ENCODE data around the gene SPECC1L. TPM values are rescaled to one million over a fixed set of nuclear protein-coding genes. Genes with fewer than 3 reads are reported as not detected.

The SPECC1L gene
- total RNA-seq, 1 experiment from 2014 or later: 14.1 TPM

DNA sequence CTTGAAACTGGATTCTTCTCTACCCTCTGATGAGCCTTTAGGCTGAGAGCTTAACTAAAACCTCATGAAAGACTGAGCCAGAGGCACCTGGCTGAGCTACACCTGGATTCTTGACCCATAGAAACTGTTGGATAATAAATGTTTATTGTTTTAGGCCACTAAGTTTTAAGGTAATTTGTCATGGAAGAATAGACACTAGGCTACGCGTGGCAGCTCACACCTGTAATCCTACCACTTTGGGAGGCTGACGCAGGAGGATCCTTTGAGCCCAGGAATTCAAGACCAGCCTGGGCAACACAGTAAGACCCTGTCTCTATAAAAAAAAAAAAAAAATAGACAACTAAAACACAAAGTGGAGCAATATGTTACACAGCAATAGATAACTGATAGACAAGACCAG is 195.3 kb downstream of the SPECC1L start:
- H3K9ac ChIP-seq (ENCODE audit: low read length): no peak overlapping the region
- no peak overlapping the region for H2AFZ ChIP-seq (ENCODE audit: low read length)
- H3K9me2 ChIP-seq (replicated peaks; ENCODE audit: low read length): no peaks in the 10 kb centered on the region
- ChIA-PET CTCF (no interaction called here), POLR2A (ENCODE audit: unreplicated experiment) (no interaction called here)
- H3F3A ChIP-seq (ENCODE audit: low read length, unreplicated experiment): no peaks in the 10 kb centered on the region
- H3K4me3 ChIP-seq (ENCODE audit: low read length): no peak overlapping the region
- DNase-seq (no peak), ATAC-seq (no peak)
- intact Hi-C loops (cut with micrococcal nuclease): no loop called here
- H3K4me2 ChIP-seq (ENCODE audit: low read length): no peak overlapping the region
- no peaks in the 10 kb centered on the region for H3K9me3 ChIP-seq (ENCODE audit: low read length)
- no peak for TF ChIP-seq EZH2 (IDR thresholded peaks at IDR 0.05; ENCODE audit: low read length, unreplicated experiment)
- TF ChIP-seq EZH2phosphoT487 (IDR thresholded peaks at IDR 0.05; ENCODE audit: borderline replicate concordance, low read length): no peak
- TF ChIP-seq, protein P1, sequence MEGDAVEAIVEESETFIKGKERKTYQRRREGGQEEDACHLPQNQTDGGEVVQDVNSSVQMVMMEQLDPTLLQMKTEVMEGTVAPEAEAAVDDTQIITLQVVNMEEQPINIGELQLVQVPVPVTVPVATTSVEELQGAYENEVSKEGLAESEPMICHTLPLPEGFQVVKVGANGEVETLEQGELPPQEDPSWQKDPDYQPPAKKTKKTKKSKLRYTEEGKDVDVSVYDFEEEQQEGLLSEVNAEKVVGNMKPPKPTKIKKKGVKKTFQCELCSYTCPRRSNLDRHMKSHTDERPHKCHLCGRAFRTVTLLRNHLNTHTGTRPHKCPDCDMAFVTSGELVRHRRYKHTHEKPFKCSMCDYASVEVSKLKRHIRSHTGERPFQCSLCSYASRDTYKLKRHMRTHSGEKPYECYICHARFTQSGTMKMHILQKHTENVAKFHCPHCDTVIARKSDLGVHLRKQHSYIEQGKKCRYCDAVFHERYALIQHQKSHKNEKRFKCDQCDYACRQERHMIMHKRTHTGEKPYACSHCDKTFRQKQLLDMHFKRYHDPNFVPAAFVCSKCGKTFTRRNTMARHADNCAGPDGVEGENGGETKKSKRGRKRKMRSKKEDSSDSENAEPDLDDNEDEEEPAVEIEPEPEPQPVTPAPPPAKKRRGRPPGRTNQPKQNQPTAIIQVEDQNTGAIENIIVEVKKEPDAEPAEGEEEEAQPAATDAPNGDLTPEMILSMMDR (conservative IDR thresholded peaks at IDR 0.05; ENCODE audit: low read depth, low read length): no peak
- H3K27ac ChIP-seq (ENCODE audit: low read length): no peak overlapping the region
- H4K20me1 ChIP-seq (ENCODE audit: low read length): no peaks in the 10 kb centered on the region
- BruUV-seq (replicated peaks): no TSS peak
- H3K36me3 ChIP-seq (ENCODE audit: low read depth, low read length): no peaks in the 10 kb centered on the region
- no peaks in the 10 kb centered on the region for H3K79me2 ChIP-seq (ENCODE audit: low read length)
- no peaks in the 10 kb centered on the region for H3K4me1 ChIP-seq (ENCODE audit: insufficient read depth, low read length)
- H3K27me3 ChIP-seq (ENCODE audit: low read length): no peaks in the 10 kb centered on the region

- H3K9me3 ChIP-seq (ENCODE audit: low read length): no peaks in the 10 kb centered on the region
- no TSS peak for BruUV-seq (replicated peaks)
- no peak overlapping the region for H3K27ac ChIP-seq (ENCODE audit: low read length)
- no peaks in the 10 kb centered on the region for H4K20me1 ChIP-seq (ENCODE audit: low read length)
- H3K9ac ChIP-seq (ENCODE audit: low read length): no peak overlapping the region
- intact Hi-C loops (cut with micrococcal nuclease): no loop called here
- H3K9me2 ChIP-seq (replicated peaks; ENCODE audit: low read length): no peaks in the 10 kb centered on the region
- no peaks in the 10 kb centered on the region for H3K4me1 ChIP-seq (ENCODE audit: insufficient read depth, low read length)
- no peaks in the 10 kb centered on the region for H3K36me3 ChIP-seq (ENCODE audit: low read depth, low read length)
- TF ChIP-seq EZH2 (IDR thresholded peaks at IDR 0.05; ENCODE audit: low read length, unreplicated experiment): no peak
- TF ChIP-seq, protein P1 (conservative IDR thresholded peaks at IDR 0.05; ENCODE audit: low read depth, low read length): no peak
- CTCF ChIA-PET: no interaction called here
- POLR2A ChIA-PET (ENCODE audit: unreplicated experiment): no interaction called here
- no peak overlapping the region for H2AFZ ChIP-seq (ENCODE audit: low read length)
- H3F3A ChIP-seq (ENCODE audit: low read length, unreplicated experiment): no peaks in the 10 kb centered on the region
- no peaks in the 10 kb centered on the region for H3K79me2 ChIP-seq (ENCODE audit: low read length)
- no peak overlapping the region for H3K4me3 ChIP-seq (ENCODE audit: low read length)
- ATAC-seq (no peak), DNase-seq (peak; percentile 3)
- H3K27me3 ChIP-seq (ENCODE audit: low read length): no peaks in the 10 kb centered on the region
- H3K4me2 ChIP-seq (ENCODE audit: low read length): no peak overlapping the region
Observed at GRCh38 chr22:24466716-24467328, 196.2 kb downstream of the SPECC1L start.

DNA sequence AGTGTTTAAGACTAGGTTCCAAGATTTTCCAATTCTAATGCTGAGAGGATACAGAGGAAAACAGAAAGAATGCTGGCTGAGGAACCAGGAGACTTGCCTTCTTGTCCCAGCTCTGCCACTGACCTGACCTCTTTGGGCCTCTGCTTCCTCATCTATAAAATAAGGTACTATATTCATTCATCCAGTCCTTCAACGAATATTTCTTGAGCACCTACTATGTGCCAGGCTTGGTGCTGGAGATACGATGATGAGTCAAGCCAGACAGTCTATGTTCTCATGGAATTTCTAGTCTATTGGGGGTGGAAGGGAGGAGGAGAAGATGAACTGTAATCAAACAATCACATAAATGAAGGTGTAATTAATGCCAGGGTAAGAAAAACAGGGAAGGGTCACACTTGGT is 196.7 kb downstream of the SPECC1L start:
- DNase-seq (no peak), ATAC-seq (no peak)
- no peaks in the 10 kb centered on the region for H3K9me2 ChIP-seq (replicated peaks; ENCODE audit: low read length)
- CTCF ChIA-PET: no interaction called here
- BruUV-seq (replicated peaks): no TSS peak
- POLR2A ChIA-PET (ENCODE audit: unreplicated experiment): no interaction called here
- no peak overlapping the region for H3K4me2 ChIP-seq (ENCODE audit: low read length)
- H3F3A ChIP-seq (ENCODE audit: low read length, unreplicated experiment): no peaks in the 10 kb centered on the region
- H3K4me1 ChIP-seq (ENCODE audit: insufficient read depth, low read length): no peaks in the 10 kb centered on the region
- H3K79me2 ChIP-seq (ENCODE audit: low read length): no peaks in the 10 kb centered on the region
- no peak overlapping the region for H3K9ac ChIP-seq (ENCODE audit: low read length)
- no peak overlapping the region for H2AFZ ChIP-seq (ENCODE audit: low read length)
- H3K9me3 ChIP-seq (ENCODE audit: low read length): no peaks in the 10 kb centered on the region
- intact Hi-C loops (cut with micrococcal nuclease): no loop called here
- no peak overlapping the region for H3K4me3 ChIP-seq (ENCODE audit: low read length)
- no peaks in the 10 kb centered on the region for H3K27me3 ChIP-seq (ENCODE audit: low read length)
- H4K20me1 ChIP-seq (ENCODE audit: low read length): no peaks in the 10 kb centered on the region
- no peaks in the 10 kb centered on the region for H3K36me3 ChIP-seq (ENCODE audit: low read depth, low read length)
- no peak for TF ChIP-seq EZH2 (IDR thresholded peaks at IDR 0.05; ENCODE audit: low read length, unreplicated experiment)
- TF ChIP-seq, protein P1 (conservative IDR thresholded peaks at IDR 0.05; ENCODE audit: low read depth, low read length): no peak
- no peak for TF ChIP-seq EZH2phosphoT487 (IDR thresholded peaks at IDR 0.05; ENCODE audit: borderline replicate concordance, low read length)
- no peak overlapping the region for H3K27ac ChIP-seq (ENCODE audit: low read length)

Data from PC-3 (cell line).